ENCODE results near the gene GLI3.

The GLI3 gene

DNA sequence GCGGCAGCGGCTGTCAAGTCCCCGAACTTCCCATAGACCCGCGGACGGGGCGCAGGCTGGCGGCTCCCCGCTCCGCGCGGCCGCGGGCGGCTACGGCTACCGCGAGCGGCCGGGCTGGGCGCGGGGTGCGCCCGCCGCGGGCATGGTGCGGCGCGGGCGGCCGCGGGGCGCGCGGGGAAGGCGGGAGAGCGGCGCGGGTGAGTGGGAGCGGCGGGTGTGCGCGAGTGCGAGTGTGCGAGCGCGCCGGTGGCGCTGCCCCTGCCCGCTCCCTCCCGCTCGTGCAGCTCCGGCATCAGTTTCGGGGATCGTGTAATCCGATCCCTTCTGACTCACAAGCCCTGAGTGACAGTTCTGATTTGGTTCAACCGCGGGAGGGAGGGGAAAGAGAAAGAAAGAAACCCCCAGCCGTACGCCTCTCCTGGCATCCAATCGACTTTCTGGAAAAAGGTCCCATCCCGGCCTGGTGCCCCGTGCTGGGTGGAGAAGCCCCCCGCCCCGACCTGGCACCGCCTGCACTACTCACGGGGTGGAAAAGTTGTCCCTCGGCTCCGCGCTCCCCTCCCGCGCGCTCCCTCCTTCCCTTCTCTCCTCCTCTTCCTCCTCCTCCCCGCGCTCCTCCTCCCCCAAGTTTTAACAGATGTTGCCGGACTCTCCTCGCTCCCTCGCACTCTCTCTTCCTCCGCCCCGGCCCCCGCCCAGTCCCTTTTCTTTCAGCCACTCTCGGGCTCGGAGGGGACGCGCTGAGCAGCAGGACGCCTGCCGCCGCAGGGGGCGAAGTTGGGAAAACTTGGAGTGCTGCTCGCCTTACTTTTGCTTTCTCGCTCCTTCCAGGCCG lies at the start of gene GLI3:
Gene GLI3, minus strand, starts transcription at position 234 of the 835 bp plus-strand sequence. CDS start 13,956 bp downstream, outside the sequence.
- DNase-seq (ENCODE audit: low read depth, low spot score), result peak; percentile 95

DNA sequence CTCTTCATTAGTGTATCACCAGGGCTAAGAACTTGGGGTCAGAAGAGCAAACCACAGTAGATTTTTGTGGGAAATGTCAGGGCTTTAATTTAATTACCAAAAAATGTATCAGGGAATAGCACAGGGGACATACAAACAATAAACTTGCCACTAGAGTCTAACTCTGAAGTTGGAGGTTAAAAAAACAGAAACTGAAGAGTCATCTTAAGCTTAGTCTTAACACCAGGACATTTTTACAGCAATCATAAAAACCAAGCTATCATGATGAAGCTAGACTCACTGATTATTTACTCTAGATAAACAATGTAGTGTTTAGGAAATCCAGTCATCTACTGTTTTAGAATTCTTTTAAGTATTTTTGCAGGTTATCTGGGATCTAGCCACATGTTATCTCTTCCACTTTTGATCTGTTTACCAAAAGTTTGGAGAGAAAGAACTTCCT lies 48.4 kb upstream of the GLI3 start:
- DNase-seq (ENCODE audit: low read depth, low spot score), result no peak

- DNase-seq (ENCODE audit: low read depth, low spot score), result no peak
These were observed 46.5 kb upstream of the GLI3 start for GRCh38 chr7:42283553-42283952.

GRCh38 chr7:42278344-42278743 lies 41.3 kb upstream of the GLI3 start:
- DNase-seq (ENCODE audit: low read depth, low spot score), result no peak

DNA sequence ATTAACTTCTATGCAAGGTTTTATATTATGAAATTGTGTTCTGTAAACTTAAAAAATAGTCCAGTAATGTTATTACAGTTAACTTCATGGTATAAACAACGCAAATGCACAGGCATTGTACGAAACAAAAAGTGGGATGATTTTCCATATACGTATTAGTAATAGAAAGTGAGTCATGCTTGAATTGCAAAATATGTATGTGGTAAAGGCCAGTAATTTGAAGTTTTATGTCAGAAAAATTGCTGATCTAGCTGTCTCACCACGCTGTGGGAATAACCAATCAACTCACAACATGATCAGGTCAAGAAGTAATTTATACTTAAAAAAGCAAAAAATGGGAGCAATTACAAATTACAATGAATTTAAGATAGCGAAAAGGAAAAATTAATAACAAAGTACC lies 37.0 kb upstream of the GLI3 start:
- no peak for DNase-seq (ENCODE audit: low read depth, low spot score)

DNA sequence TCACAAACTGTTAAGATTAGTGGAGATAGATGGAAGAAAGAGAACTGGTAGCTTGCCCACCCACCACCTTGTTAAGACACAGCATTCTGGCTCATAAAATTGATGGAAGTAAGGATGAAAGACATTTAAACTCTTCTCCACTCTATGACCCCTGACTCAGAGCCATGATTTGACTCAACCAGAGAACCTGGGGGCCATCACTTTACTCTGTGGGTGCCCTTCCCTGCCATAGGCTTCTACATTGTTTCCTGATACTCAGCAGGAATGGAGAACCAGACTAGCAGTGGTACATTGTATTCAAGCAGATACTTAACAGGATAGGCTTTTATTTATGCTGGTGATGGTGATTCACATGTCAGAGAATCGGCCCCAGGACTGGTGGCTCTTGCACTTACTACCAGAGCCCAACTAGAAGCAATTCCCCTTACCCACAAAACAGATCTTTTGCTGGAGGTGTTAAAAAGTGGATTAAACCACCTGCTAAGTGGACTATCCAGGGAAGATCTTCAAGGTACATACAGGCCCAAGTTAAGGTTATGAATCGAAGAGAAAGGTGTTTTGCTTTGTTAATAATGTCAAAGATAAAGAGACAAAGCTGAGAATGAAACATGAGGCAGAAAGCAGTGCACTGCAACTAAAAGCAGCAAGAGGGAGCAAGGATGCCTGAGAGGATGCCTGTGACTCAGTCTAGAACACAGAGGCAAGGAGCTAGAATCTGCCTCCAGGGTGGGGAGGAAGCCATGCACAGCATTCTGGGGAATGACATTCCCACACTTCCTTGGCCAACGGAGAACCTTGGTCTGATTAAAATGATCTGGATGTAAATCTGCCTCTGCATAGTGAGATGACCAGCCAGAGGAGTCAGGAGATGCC lies 36.0 kb upstream of the GLI3 start:
- DNase-seq (ENCODE audit: low read depth, low spot score), result peak; percentile 48

GRCh38 chr7:42269161-42269560 lies 32.2 kb upstream of the GLI3 start:
- no peak for DNase-seq (ENCODE audit: low read depth, low spot score)

GRCh38 chr7:42264702-42265101 lies 27.7 kb upstream of the GLI3 start:
- no peak for DNase-seq (ENCODE audit: low read depth, low spot score)

- no peak for DNase-seq (ENCODE audit: low read depth, low spot score)
These were observed 27.0 kb upstream of the GLI3 start for GRCh38 chr7:42263971-42264370.

DNA sequence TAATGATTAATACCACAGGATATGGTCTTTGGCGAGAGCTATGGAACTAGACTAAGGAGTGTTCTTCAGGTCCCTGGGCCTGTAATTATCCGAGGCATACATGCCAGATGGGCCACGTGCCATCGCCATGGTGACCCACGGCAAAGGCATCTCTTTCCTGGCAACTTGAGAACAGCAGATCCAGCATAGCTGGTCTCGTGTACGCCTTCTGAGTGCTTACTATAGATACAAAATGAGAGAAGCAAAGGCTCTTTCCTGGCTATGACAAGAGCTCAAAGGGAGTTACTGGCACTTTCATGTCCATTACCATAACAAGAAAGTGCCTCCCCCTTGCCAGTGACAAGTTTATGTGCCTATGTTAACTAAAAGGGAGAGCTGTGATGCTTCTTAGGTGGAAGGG lies 26.0 kb upstream of the GLI3 start:
- peak; percentile 37 for DNase-seq (ENCODE audit: low read depth, low spot score)

DNA sequence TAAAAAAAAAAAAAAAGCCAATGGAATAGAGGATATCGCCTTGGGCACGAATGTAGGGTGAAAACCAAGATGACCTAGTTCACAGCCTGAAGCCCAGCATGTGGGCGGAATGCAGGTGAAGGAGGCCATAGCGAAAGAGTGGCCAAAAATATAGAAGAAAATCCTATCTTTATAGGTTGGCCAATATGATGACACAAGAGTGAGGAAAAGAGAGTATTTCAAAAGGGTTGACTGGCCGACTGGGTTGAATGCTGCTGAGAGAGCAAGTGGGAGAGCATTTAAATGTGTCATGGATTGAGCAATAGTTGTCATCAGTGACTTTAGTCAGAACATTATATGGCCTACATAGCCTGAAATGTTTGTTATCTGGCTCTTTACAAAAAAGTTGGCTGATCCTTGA lies 17.2 kb upstream of the GLI3 start:
- no peak for DNase-seq (ENCODE audit: low read depth, low spot score)

DNA sequence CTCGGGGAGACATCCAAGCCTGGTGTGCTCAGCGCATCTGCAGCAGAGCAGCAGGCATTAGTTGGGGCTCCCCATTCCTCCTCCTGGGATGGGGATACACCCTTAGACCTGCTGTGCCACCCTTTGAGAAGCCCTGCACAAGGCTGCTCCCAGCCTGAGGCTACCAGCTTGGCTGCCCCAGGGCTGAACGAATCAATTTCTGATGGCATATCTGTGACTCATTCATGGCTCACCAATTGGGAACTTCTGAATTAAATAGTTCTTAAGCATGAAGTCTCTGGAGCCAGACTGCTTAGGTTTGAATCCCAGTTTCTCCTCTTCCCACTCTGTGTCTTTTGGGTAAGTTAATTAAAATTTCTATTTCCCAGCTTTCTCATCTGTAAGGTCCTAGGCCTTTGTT lies 16.3 kb upstream of the GLI3 start:
- no peak for DNase-seq (ENCODE audit: low read depth, low spot score)

DNA sequence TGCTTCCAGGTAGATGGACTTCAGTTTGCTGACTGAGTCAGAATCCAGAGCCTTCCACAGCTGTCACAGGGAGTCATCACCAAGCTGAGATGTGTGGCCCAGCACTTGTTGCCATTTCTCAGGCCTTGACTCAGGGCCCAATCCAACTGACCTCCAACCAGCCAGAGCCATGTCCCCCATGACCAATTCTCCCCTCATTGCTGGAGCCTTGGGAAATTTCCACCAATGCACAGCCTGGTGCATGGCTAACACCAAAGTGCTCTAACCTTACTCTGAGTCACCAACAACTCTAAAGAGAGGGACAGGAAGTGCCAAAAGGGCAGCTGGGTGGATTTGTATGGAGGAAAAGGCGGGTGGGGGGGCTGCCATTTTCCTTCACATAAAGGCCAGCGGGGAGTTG lies 13.4 kb upstream of the GLI3 start:
- no peak for DNase-seq (ENCODE audit: low read depth, low spot score)

- DNase-seq (ENCODE audit: low read depth, low spot score), result no peak
These were observed 11.6 kb upstream of the GLI3 start for GRCh38 chr7:42248579-42248978.

GRCh38 chr7:42247301-42247700 lies 10.3 kb upstream of the GLI3 start:
- DNase-seq (ENCODE audit: low read depth, low spot score), result peak; percentile 48

- DNase-seq (ENCODE audit: low read depth, low spot score), result no peak
These were observed 7.8 kb upstream of the GLI3 start for GRCh38 chr7:42244828-42245227.

DNA sequence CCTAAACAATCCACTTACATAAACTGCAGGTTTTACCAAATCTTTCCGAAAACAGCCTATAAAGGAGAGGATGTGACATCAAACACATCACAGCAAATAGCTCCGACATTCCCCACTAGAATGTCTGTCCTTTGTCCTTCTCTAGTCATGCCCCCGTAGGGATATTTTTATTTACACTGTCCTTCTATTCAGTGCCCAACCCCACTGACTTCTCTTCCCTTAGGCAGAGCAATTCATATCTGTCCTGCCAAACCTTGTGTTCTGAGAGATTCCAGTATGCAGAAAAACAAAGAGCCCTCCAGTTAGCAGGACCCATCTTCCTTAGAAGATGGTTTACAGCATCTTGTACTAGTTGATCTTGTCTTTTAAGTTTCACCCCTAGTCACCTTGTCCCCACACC lies 5.4 kb upstream of the GLI3 start:
- DNase-seq (ENCODE audit: low read depth, low spot score), result no peak

- no peak for DNase-seq (ENCODE audit: low read depth, low spot score)
These were observed 4.4 kb upstream of the GLI3 start for GRCh38 chr7:42241424-42241823.

- no peak for DNase-seq (ENCODE audit: low read depth, low spot score)
These were observed 3.4 kb upstream of the GLI3 start for GRCh38 chr7:42240416-42240815.

DNA sequence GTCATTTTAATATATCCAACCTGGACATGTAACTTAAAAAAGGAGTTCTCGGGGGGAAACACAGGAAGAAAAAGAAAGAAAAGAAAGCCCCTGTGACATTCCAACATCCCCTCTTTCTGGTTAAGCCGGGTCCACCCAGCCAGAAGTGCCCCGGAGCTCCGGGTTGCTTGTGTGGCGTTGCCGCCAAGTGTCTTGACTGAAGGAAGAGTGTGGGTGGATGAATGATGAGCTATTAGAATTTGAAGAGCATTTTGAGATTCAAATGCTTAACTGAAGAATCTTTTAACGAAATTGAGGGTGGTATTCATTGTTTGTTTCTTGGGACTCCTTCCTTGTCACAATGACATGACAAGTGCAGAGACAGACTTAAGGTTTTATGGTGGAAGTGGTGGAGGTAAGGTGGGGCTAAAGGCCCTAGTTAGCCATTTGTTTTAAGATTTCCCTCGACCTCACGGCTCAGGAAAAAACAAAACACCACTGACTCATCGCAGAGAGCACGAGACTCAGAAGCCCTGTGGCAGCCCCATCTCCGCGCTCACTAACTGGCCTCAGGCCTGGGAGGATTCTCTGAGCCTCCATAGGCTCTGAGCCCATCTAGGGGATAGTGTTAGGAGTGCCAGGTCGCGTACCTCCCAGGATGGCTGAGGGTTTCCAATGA lies 1.8 kb upstream of the GLI3 start:
- peak; percentile 81 for DNase-seq (ENCODE audit: low read depth, low spot score)

- peak; percentile 85 for DNase-seq (ENCODE audit: low read depth, low spot score)
These were observed 967 bp upstream of the GLI3 start for GRCh38 chr7:42237811-42238541.
